Neural cell (in vitro differentiated cells): ENCODE data around the gene LRP8. TPM values are rescaled to one million over a fixed set of nuclear protein-coding genes. Genes with fewer than 3 reads are reported as not detected.

Experiments used
- H2AFZ ChIP-seq: fragments of 200-600, 300-800 bp; sonication (generic), shearing (Covaris generic); 2 replicates; pipeline ENCODE4 v1.6.0; 2014; ENCODE audit warnings: low read depth, mild to moderate bottlenecking, antibody characterized with exemption, low read length, moderate library complexity
- H3F3A ChIP-seq: fragments of 200-600 bp; shearing (Covaris generic); 2 replicates; pipeline ENCODE4 v1.6.1; 2016; ENCODE audit warnings: mild to moderate bottlenecking, moderate library complexity, mixed read lengths, antibody characterized with exemption, low read length; ENCODE audit not compliant: insufficient read depth, poor library complexity, severe bottlenecking
- H3K27ac ChIP-seq: fragments of 200-600, 300-800 bp; sonication (generic), shearing (Covaris generic); 2 replicates; pipeline ENCODE4 v1.5.1; 2014; ENCODE audit warnings: mild to moderate bottlenecking, low read length, moderate library complexity
- H3K27me3 ChIP-seq: fragments of 300-800, 200-600 bp; sonication (generic), shearing (Covaris generic); 2 replicates; pipeline ENCODE4 v1.6.0; 2014; ENCODE audit warnings: mild to moderate bottlenecking, low read depth, low read length, moderate library complexity; ENCODE audit not compliant: insufficient read depth
- H3K36me3 ChIP-seq: fragments of 300-800, 200-600 bp; sonication (generic), shearing (Covaris generic); 2 replicates; pipeline ENCODE4 v1.5.1; 2014; ENCODE audit warnings: mild to moderate bottlenecking, antibody characterized with exemption, low read length, moderate library complexity; ENCODE audit not compliant: insufficient read depth
- H3K4me2 ChIP-seq: fragments of 300-800, 200-600 bp; sonication (generic), shearing (Covaris generic); 2 replicates; pipeline ENCODE4 v1.6.0; 2014; ENCODE audit warnings: mild to moderate bottlenecking, low read length
- H3K4me3 ChIP-seq: fragments of 300-800, 200-600 bp; sonication (generic), shearing (Covaris generic); 2 replicates; pipeline ENCODE4 v1.5.1; 2014; ENCODE audit warnings: mild to moderate bottlenecking, low read length, moderate library complexity
- H3K79me2 ChIP-seq: fragments of 200-600 bp; shearing (Covaris generic); replicated peaks from 2 replicates; pipeline ENCODE4 v1.6.0; 2014; ENCODE audit warnings: mild to moderate bottlenecking, low read length, moderate library complexity; ENCODE audit not compliant: insufficient read depth
- H3K9ac ChIP-seq: fragments of 300-800, 200-600 bp; sonication (generic), shearing (Covaris generic); 2 replicates; pipeline ENCODE4 v1.6.1; 2016; ENCODE audit warnings: mild to moderate bottlenecking, low read length, mixed read lengths
- H3K9me2 ChIP-seq: fragments of 200-600 bp; shearing (Covaris generic); 2 replicates; pipeline ENCODE4 v1.6.1; 2016; ENCODE audit warnings: mild to moderate bottlenecking, low read length, mixed read lengths; ENCODE audit not compliant: insufficient read depth
- H3K9me3 ChIP-seq: fragments of 200-600, 300-800 bp; sonication (generic), shearing (Covaris generic); 2 replicates; pipeline ENCODE4 v1.6.1; 2016; ENCODE audit warnings: mild to moderate bottlenecking, mixed run types, low read length, moderate library complexity, mixed read lengths
- H4K20me1 ChIP-seq: fragments of 200-600 bp; shearing (Covaris generic); 2 replicates; pipeline ENCODE4 v1.6.1; 2016; ENCODE audit warnings: mild to moderate bottlenecking, mixed run types; ENCODE audit not compliant: insufficient read depth
- EP300 ChIP-seq: fragments of 450-650 bp; conservative IDR thresholded peaks from 2 replicates; pipeline ENCODE4 v1.6.1; 2014; ENCODE audit warnings: antibody characterized with exemption, mild to moderate bottlenecking, moderate library complexity; ENCODE audit not compliant: poor library complexity, severe bottlenecking
- EZH2 ChIP-seq: fragments of 200-600, 300-800 bp; shearing (Covaris generic), sonication (generic); IDR thresholded peaks from 2 replicates; pipeline ENCODE4 v1.6.1; 2014; ENCODE audit warnings: antibody characterized with exemption, low read length, borderline replicate concordance, mild to moderate bottlenecking; ENCODE audit not compliant: insufficient read depth, poor library complexity, severe bottlenecking
- MXI1 ChIP-seq: fragments of 450-650 bp; conservative IDR thresholded peaks from 2 replicates; pipeline ENCODE4 v1.6.1; 2014; ENCODE audit warnings: antibody characterized with exemption, mild to moderate bottlenecking; ENCODE audit not compliant: poor library complexity, severe bottlenecking
- POLR2AphosphoS5 ChIP-seq: IDR thresholded peaks from 2 replicates; pipeline ENCODE4 v1.6.1; 2012
- RAD21 ChIP-seq: fragments of 450-650 bp; conservative IDR thresholded peaks from 2 replicates; pipeline ENCODE4 v1.6.1; 2014; ENCODE audit warnings: antibody characterized with exemption, mild to moderate bottlenecking, moderate library complexity
- SMC3 ChIP-seq: fragments of 450-650 bp; conservative IDR thresholded peaks from 2 replicates; pipeline ENCODE4 v1.6.1; 2014; ENCODE audit warnings: antibody characterized with exemption, mild to moderate bottlenecking, moderate library complexity; ENCODE audit not compliant: poor library complexity
- TAF1 ChIP-seq: IDR thresholded peaks from 2 replicates; pipeline ENCODE4 v1.6.1; 2012; ENCODE audit warnings: low read depth
- polyA plus RNA-seq: library from polyadenylated mRNA; depleted of rRNA; stranded (reverse); fragments of >200 nt; gene quantifications from 2 replicates; pipeline ENCODE4 v1.2.3, GENCODE V29; 2014
- TF ChIP-seq, protein P1 (sequence below): IDR thresholded peaks from 2 replicates; pipeline ENCODE4 v1.6.1; 2012; ENCODE audit warnings: borderline replicate concordance
- TF ChIP-seq, protein P2 (sequence below): fragments of 450-650 bp; IDR thresholded peaks from 2 replicates; pipeline ENCODE4 v1.5.1; 2014; ENCODE audit warnings: antibody characterized with exemption, mild to moderate bottlenecking, moderate library complexity; ENCODE audit not compliant: poor library complexity, severe bottlenecking

LRP8 gene
- polyA plus RNA-seq, 1 donor from 2014 or later, result 65.8 TPM

- H3K4me3 ChIP-seq, result no peak overlapping the region
- no peak overlapping the region for H3K27ac ChIP-seq
- H3K9me3 ChIP-seq, result no peaks in the 10 kb centered on the region
- no peaks in the 10 kb centered on the region for H3K27me3 ChIP-seq
- peaks cover 4% of the 10 kb centered on the region for H3K79me2 ChIP-seq
- no peak overlapping the region for H3K4me2 ChIP-seq
- H3K9ac ChIP-seq, result no peak overlapping the region
- H3F3A ChIP-seq, result no peaks in the 10 kb centered on the region
- no peaks in the 10 kb centered on the region for H3K9me2 ChIP-seq
- no peaks in the 10 kb centered on the region for H3K36me3 ChIP-seq
- TF ChIP-seq EZH2 (no peak), SMC3 (no peak), TAF1 (no peak), MXI1 (no peak), POLR2AphosphoS5 (no peak), RAD21 (no peak), EP300 (no peak)
- TF ChIP-seq, protein P1, sequence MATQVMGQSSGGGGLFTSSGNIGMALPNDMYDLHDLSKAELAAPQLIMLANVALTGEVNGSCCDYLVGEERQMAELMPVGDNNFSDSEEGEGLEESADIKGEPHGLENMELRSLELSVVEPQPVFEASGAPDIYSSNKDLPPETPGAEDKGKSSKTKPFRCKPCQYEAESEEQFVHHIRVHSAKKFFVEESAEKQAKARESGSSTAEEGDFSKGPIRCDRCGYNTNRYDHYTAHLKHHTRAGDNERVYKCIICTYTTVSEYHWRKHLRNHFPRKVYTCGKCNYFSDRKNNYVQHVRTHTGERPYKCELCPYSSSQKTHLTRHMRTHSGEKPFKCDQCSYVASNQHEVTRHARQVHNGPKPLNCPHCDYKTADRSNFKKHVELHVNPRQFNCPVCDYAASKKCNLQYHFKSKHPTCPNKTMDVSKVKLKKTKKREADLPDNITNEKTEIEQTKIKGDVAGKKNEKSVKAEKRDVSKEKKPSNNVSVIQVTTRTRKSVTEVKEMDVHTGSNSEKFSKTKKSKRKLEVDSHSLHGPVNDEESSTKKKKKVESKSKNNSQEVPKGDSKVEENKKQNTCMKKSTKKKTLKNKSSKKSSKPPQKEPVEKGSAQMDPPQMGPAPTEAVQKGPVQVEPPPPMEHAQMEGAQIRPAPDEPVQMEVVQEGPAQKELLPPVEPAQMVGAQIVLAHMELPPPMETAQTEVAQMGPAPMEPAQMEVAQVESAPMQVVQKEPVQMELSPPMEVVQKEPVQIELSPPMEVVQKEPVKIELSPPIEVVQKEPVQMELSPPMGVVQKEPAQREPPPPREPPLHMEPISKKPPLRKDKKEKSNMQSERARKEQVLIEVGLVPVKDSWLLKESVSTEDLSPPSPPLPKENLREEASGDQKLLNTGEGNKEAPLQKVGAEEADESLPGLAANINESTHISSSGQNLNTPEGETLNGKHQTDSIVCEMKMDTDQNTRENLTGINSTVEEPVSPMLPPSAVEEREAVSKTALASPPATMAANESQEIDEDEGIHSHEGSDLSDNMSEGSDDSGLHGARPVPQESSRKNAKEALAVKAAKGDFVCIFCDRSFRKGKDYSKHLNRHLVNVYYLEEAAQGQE, result no peak
- TF ChIP-seq, protein P2, sequence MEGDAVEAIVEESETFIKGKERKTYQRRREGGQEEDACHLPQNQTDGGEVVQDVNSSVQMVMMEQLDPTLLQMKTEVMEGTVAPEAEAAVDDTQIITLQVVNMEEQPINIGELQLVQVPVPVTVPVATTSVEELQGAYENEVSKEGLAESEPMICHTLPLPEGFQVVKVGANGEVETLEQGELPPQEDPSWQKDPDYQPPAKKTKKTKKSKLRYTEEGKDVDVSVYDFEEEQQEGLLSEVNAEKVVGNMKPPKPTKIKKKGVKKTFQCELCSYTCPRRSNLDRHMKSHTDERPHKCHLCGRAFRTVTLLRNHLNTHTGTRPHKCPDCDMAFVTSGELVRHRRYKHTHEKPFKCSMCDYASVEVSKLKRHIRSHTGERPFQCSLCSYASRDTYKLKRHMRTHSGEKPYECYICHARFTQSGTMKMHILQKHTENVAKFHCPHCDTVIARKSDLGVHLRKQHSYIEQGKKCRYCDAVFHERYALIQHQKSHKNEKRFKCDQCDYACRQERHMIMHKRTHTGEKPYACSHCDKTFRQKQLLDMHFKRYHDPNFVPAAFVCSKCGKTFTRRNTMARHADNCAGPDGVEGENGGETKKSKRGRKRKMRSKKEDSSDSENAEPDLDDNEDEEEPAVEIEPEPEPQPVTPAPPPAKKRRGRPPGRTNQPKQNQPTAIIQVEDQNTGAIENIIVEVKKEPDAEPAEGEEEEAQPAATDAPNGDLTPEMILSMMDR, result no peak
- no peak overlapping the region for H2AFZ ChIP-seq
- H4K20me1 ChIP-seq, result no peaks in the 10 kb centered on the region
Observed at GRCh38 chr1:53214376-53214940, 113.4 kb downstream of the LRP8 start.

GRCh38 chr1:53210954-53211353 lies 116.9 kb downstream of the LRP8 start:
- Histone ChIP-seq H3K27me3 (no peaks in the 10 kb centered on the region), H3K36me3 (no peaks in the 10 kb centered on the region), H3K9me2 (no peaks in the 10 kb centered on the region), H3K4me3 (no peak overlapping the region), H3K27ac (no peak overlapping the region), H3F3A (no peaks in the 10 kb centered on the region), H3K9me3 (peaks cover 5% of the 10 kb centered on the region), H3K9ac (no peak overlapping the region), H3K4me2 (no peak overlapping the region), H4K20me1 (no peaks in the 10 kb centered on the region), H2AFZ (no peak overlapping the region), H3K79me2 (no peaks in the 10 kb centered on the region)
- TF ChIP-seq, protein P2, result no peak
- no peak for TF ChIP-seq RAD21
- TF ChIP-seq EZH2, result no peak
- TF ChIP-seq EP300, result no peak
- no peak for TF ChIP-seq POLR2AphosphoS5
- no peak for TF ChIP-seq MXI1
- TF ChIP-seq SMC3, result no peak
- TF ChIP-seq, protein P1, result no peak
- no peak for TF ChIP-seq TAF1
